ENCODE measurements around the gene ZFYVE9. TPM values are rescaled to one million over a fixed set of nuclear protein-coding genes. Genes with fewer than 3 reads are reported as not detected.
A peak's percentile ranks its signal among the peaks of the same experiment; 100 is the strongest.

The ZFYVE9 gene
- total and polyA plus RNA-seq, 2 of the 13 experiments (the other 11 are each of a cell fraction or from before 2014, with no cell fraction given), result 9.2 to 19.8 TPM

DNA sequence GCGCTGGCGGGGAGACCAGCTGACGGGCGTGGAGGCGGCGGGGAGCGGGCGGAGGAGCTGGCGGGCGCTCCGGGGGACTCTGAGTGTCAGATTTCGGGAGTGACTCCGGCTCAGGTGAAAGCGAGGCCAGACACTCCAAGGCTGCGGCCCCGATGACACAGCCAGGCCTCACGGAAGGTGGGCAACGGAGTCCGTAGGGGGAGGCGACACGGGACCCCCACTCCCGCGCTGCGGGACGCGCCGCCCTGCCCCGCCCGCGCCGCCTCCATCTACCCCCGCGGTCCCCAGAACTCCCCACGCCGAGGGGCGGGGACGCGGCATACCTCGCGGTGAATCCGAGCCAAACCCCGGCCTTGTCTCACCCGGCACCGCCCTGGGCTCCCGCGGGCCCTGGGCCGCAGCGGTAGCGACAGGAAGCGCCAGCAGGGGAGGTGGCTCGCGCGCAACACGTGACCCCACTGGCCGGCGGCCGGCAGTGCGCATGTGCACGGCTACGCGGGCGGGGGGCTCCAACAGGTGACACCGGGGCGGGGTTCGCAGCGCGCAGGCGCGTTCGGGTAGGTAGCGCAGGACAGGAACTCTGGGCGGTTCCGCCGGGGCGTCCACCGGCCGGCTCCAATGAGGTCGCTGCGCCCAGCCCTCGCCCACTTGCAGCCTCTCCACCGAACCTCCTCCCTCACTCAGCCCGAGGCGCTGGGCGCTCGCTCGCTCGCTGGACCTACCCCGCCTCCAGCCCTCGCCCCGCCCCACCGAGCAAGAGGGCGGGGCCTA, 224.0 kb downstream of the ZFYVE9 start, which contains the start of gene CC2D1B (continued):
- TF ChIP-seq, protein P1, sequence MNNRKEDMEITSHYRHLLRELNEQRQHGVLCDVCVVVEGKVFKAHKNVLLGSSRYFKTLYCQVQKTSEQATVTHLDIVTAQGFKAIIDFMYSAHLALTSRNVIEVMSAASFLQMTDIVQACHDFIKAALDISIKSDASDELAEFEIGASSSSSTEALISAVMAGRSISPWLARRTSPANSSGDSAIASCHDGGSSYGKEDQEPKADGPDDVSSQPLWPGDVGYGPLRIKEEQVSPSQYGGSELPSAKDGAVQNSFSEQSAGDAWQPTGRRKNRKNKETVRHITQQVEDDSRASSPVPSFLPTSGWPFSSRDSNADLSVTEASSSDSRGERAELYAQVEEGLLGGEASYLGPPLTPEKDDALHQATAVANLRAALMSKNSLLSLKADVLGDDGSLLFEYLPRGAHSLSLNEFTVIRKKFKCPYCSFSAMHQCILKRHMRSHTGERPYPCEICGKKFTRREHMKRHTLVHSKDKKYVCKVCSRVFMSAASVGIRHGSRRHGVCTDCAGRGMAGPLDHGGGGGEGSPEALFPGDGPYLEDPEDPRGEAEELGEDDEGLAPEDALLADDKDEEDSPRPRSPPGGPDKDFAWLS (CRISPR knock-in tag; IDR thresholded peaks at IDR 0.05; ENCODE audit: borderline replicate concordance), result no peak
- TF ChIP-seq FOXK1 (CRISPR knock-in tag; IDR thresholded peaks at IDR 0.05; ENCODE audit: borderline replicate concordance, low read depth) (peak; percentile 20; the same call in 1 of the 2 replicates), ZNF562 (CRISPR knock-in tag; IDR thresholded peaks at IDR 0.05; ENCODE audit: borderline replicate concordance) (no peak), HOXA7 (CRISPR knock-in tag; IDR thresholded peaks at IDR 0.05) (no peak), NFE2L1 (CRISPR knock-in tag; IDR thresholded peaks at IDR 0.05; ENCODE audit: borderline replicate concordance) (no peak), HCFC1 (IDR thresholded peaks at IDR 0.05; ENCODE audit: low read depth, low read length) (peak; percentile 41), MTF1 (CRISPR knock-in tag; IDR thresholded peaks at IDR 0.05) (no peak), TP53 (CRISPR knock-in tag; conservative IDR thresholded peaks at IDR 0.05) (no peak), FOXM1 (CRISPR knock-in tag; IDR thresholded peaks at IDR 0.05) (no peak), CHD4 (IDR thresholded peaks at IDR 0.05; ENCODE audit: borderline replicate concordance, low read length) (no peak), ZNF337 (CRISPR knock-in tag; IDR thresholded peaks at IDR 0.05; ENCODE audit: borderline replicate concordance, low read depth) (no peak), STAT5B (CRISPR knock-in tag; IDR thresholded peaks at IDR 0.05) (no peak), MTA1 (CRISPR knock-in tag; IDR thresholded peaks at IDR 0.05; ENCODE audit: borderline replicate concordance) (peak; percentile 62; the same call in 1 of the 2 replicates), ZNF816 (CRISPR knock-in tag; IDR thresholded peaks at IDR 0.05; ENCODE audit: borderline replicate concordance) (peak; percentile 76; the same call in 1 of the 2 replicates), TBX2 (CRISPR knock-in tag; IDR thresholded peaks at IDR 0.05; ENCODE audit: borderline replicate concordance) (peak; percentile 82), MAFF (IDR thresholded peaks at IDR 0.05; ENCODE audit: low read depth, low read length) (no peak), PHF21A (CRISPR knock-in tag; IDR thresholded peaks at IDR 0.05) (peak; percentile 44; the same call in 1 of the 2 replicates), ZSCAN22 (CRISPR knock-in tag; IDR thresholded peaks at IDR 0.05) (no peak), SMAD3 (CRISPR knock-in tag; IDR thresholded peaks at IDR 0.05) (0 out of 2 replicates have a peak, but pooled peaks have one; percentile 20), KDM3A (CRISPR knock-in tag; IDR thresholded peaks at IDR 0.05; ENCODE audit: low read depth) (no peak), ZNF713 (CRISPR knock-in tag; IDR thresholded peaks at IDR 0.05) (0 out of 2 replicates have a peak, but pooled peaks have one; percentile 87)
- TF ChIP-seq, protein P2, sequence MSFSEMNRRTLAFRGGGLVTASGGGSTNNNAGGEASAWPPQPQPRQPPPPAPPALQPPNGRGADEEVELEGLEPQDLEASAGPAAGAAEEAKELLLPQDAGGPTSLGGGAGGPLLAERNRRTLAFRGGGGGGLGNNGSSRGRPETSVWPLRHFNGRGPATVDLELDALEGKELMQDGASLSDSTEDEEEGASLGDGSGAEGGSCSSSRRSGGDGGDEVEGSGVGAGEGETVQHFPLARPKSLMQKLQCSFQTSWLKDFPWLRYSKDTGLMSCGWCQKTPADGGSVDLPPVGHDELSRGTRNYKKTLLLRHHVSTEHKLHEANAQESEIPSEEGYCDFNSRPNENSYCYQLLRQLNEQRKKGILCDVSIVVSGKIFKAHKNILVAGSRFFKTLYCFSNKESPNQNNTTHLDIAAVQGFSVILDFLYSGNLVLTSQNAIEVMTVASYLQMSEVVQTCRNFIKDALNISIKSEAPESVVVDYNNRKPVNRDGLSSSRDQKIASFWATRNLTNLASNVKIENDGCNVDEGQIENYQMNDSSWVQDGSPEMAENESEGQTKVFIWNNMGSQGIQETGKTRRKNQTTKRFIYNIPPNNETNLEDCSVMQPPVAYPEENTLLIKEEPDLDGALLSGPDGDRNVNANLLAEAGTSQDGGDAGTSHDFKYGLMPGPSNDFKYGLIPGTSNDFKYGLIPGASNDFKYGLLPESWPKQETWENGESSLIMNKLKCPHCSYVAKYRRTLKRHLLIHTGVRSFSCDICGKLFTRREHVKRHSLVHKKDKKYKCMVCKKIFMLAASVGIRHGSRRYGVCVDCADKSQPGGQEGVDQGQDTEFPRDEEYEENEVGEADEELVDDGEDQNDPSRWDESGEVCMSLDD (CRISPR knock-in tag; IDR thresholded peaks at IDR 0.05; ENCODE audit: borderline replicate concordance), result peak; percentile 75; the same call in 1 of the 2 replicates
- TF ChIP-seq, protein P3, sequence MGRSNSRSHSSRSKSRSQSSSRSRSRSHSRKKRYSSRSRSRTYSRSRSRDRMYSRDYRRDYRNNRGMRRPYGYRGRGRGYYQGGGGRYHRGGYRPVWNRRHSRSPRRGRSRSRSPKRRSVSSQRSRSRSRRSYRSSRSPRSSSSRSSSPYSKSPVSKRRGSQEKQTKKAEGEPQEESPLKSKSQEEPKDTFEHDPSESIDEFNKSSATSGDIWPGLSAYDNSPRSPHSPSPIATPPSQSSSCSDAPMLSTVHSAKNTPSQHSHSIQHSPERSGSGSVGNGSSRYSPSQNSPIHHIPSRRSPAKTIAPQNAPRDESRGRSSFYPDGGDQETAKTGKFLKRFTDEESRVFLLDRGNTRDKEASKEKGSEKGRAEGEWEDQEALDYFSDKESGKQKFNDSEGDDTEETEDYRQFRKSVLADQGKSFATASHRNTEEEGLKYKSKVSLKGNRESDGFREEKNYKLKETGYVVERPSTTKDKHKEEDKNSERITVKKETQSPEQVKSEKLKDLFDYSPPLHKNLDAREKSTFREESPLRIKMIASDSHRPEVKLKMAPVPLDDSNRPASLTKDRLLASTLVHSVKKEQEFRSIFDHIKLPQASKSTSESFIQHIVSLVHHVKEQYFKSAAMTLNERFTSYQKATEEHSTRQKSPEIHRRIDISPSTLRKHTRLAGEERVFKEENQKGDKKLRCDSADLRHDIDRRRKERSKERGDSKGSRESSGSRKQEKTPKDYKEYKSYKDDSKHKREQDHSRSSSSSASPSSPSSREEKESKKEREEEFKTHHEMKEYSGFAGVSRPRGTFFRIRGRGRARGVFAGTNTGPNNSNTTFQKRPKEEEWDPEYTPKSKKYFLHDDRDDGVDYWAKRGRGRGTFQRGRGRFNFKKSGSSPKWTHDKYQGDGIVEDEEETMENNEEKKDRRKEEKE (IDR thresholded peaks at IDR 0.05), result no peak

Data from HepG2 (cell line).